OCI-LY3 (cell line): Measurements from ENCODE around the gene TIMM10B.

Source experiments
- EZH2phosphoT487 ChIP-seq: fragments of 200-600 bp; shearing (Covaris generic); IDR thresholded peaks from 2 replicates; pipeline ENCODE4 v1.6.1; 2018; ENCODE audit warnings: antibody characterized with exemption, mixed run types, low read depth
- TF ChIP-seq, protein P1 (sequence below): fragments of 200-600, 300-600 bp; sonication (generic); IDR thresholded peaks from 2 replicates; pipeline ENCODE4 v1.5.1; 2014; ENCODE audit warnings: antibody characterized with exemption, low read length, low read depth

DNA sequence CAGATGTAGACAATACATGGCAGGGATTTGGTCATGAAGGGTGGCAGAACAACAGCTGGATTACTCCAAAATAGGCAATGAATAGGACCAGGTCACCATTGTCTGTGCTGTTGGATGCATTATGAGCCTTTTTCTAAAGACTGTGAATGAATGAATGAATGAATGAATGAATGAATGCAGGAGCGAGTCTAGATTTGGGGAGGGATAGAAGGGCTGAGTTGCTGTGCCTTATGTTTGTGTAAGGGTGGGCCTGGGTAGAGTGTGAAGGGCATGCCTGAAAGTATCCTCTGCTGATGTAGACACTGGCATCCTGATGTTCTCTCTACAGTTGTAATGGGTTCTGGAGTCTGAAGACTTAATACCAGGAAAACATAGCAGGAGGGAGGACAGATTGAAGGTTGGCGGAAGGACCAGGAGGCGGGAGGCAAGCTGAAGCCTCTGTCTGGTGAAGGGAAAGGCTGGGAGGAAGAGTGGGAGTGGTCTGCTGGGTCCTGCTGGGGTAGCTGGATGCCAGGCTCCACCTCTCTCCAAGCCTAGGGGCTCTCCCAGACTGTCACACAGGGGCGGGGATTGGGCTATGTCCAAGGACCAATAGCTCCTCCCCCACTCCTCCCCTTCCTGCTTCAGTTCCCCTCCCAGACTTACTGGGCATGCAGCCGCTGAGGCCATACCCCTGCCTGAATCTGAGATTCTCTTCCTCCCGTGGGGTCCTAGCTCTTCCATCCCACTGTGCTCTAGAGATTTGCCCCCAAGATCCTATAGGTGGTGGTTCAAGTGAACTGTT lies 12.4 kb upstream of the TIMM10B start:
- TF ChIP-seq, protein P1, sequence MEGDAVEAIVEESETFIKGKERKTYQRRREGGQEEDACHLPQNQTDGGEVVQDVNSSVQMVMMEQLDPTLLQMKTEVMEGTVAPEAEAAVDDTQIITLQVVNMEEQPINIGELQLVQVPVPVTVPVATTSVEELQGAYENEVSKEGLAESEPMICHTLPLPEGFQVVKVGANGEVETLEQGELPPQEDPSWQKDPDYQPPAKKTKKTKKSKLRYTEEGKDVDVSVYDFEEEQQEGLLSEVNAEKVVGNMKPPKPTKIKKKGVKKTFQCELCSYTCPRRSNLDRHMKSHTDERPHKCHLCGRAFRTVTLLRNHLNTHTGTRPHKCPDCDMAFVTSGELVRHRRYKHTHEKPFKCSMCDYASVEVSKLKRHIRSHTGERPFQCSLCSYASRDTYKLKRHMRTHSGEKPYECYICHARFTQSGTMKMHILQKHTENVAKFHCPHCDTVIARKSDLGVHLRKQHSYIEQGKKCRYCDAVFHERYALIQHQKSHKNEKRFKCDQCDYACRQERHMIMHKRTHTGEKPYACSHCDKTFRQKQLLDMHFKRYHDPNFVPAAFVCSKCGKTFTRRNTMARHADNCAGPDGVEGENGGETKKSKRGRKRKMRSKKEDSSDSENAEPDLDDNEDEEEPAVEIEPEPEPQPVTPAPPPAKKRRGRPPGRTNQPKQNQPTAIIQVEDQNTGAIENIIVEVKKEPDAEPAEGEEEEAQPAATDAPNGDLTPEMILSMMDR: no peak
- no peak for TF ChIP-seq EZH2phosphoT487
